OCI-LY3 (cell line): ENCODE data around the gene TRAPPC12.

Source experiments
- H2AFZ ChIP-seq: fragments of 200-600, 300-600 bp; shearing (Covaris generic); 2 replicates; pipeline ENCODE4 v1.6.0; 2014; ENCODE audit warnings: antibody characterized with exemption, low read depth, low read length
- H3K27ac ChIP-seq: fragments of 200-600, 300-600 bp; sonication (generic); 2 replicates; pipeline ENCODE4 v1.5.1; 2014; ENCODE audit warnings: mild to moderate bottlenecking, low read length, moderate library complexity, mixed read lengths
- H3K27me3 ChIP-seq: fragments of 200-600, 300-600 bp; sonication (generic); 2 replicates; pipeline ENCODE4 v1.6.1; 2014; ENCODE audit warnings: low read depth, low read length, mixed read lengths
- H3K36me3 ChIP-seq: fragments of 200-600, 300-600 bp; sonication (generic); replicated peaks from 2 replicates; pipeline ENCODE3; 2014; ENCODE audit warnings: low read depth, low read length, mixed read lengths
- H3K4me1 ChIP-seq: fragments of 300-600, 200-600 bp; sonication (generic); 2 replicates; pipeline ENCODE4 v1.6.1; 2014; ENCODE audit warnings: low read length, mixed read lengths
- H3K4me2 ChIP-seq: fragments of 200-600, 300-600 bp; sonication (generic); 2 replicates; pipeline ENCODE4 v1.6.1; 2014; ENCODE audit warnings: low read length, mixed read lengths
- H3K4me3 ChIP-seq: fragments of 300-600, 200-600 bp; sonication (generic); 2 replicates; pipeline ENCODE4 v1.5.1; 2014; ENCODE audit warnings: antibody characterized with exemption, mild to moderate bottlenecking, low read length, moderate library complexity
- H3K79me2 ChIP-seq: fragments of 300-600, 200-600 bp; shearing (Covaris generic); 2 replicates; pipeline ENCODE4 v1.6.1; 2014; ENCODE audit warnings: mild to moderate bottlenecking, low read length, mixed read lengths
- H3K9ac ChIP-seq: fragments of 300-600, 200-600 bp; shearing (Covaris generic); 2 replicates; pipeline ENCODE4 v1.6.0; 2014; ENCODE audit warnings: mild to moderate bottlenecking, low read length, moderate library complexity
- H3K9me3 ChIP-seq: fragments of 200-600, 300-600 bp; shearing (Covaris generic); 2 replicates; pipeline ENCODE4 v1.6.1; 2014; ENCODE audit warnings: low read length, mixed read lengths; ENCODE audit not compliant: insufficient read depth
- H4K20me1 ChIP-seq: fragments of 200-600, 300-600 bp; sonication (generic); 2 replicates; pipeline ENCODE4 v1.6.1; 2016; ENCODE audit warnings: low read length, mixed read lengths; ENCODE audit not compliant: insufficient read depth
- EZH2phosphoT487 ChIP-seq: fragments of 200-600 bp; shearing (Covaris generic); IDR thresholded peaks from 2 replicates; pipeline ENCODE4 v1.6.1; 2018; ENCODE audit warnings: antibody characterized with exemption, mixed run types, low read depth
- TF ChIP-seq, protein P1 (sequence below): fragments of 200-600, 300-600 bp; sonication (generic); IDR thresholded peaks from 2 replicates; pipeline ENCODE4 v1.5.1; 2014; ENCODE audit warnings: antibody characterized with exemption, low read length, low read depth

Gene TRAPPC12

DNA sequence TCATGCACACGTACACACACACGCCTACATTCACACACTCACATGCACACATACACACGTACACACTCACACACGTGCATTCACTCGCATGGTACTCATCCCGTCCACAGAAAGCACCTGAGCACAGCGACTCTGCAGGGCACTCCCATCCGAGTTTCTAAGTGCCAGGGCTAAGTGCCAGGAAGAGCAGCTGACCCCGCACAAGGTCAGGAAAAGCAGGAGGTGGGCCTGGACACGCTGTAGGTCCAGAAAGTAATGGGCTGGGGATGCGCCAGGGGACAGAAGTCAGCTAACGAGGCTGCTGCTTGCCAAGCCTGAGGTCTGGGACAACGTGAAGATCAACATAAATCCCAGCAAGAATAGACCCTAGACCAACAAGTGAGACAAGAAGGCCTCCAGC, 124.0 kb downstream of the TRAPPC12 start:
- TF ChIP-seq, protein P1, sequence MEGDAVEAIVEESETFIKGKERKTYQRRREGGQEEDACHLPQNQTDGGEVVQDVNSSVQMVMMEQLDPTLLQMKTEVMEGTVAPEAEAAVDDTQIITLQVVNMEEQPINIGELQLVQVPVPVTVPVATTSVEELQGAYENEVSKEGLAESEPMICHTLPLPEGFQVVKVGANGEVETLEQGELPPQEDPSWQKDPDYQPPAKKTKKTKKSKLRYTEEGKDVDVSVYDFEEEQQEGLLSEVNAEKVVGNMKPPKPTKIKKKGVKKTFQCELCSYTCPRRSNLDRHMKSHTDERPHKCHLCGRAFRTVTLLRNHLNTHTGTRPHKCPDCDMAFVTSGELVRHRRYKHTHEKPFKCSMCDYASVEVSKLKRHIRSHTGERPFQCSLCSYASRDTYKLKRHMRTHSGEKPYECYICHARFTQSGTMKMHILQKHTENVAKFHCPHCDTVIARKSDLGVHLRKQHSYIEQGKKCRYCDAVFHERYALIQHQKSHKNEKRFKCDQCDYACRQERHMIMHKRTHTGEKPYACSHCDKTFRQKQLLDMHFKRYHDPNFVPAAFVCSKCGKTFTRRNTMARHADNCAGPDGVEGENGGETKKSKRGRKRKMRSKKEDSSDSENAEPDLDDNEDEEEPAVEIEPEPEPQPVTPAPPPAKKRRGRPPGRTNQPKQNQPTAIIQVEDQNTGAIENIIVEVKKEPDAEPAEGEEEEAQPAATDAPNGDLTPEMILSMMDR = no peak
- TF ChIP-seq EZH2phosphoT487 = no peak
- Histone ChIP-seq H3K36me3 (peaks cover 41% of the 10 kb centered on the region), H3K27ac (no peak overlapping the region)

DNA sequence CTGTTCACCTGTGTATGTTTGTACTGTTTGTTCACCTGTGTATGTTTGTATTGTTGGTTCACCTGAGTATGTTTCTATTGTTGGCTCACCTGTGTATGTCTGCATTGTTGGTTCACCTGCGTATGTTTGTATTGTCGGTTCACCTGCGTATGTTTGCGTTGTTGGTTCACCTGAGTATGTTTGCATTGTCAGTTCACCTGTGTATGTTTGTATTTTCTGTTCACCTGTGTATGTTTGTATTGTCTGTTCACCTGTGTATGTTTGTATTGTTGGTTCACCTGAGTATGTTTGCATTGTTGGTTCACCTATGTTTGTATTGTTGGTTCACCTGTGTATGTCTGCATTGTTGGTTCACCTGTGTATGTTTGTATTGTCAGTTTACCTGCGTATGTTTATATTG, 125.2 kb downstream of the TRAPPC12 start:
- Histone ChIP-seq H3K4me1 (no peaks in the 10 kb centered on the region), H3K9me3 (no peaks in the 10 kb centered on the region), H3K79me2 (peaks cover 42% of the 10 kb centered on the region), H3K9ac (no peak overlapping the region), H3K4me2 (no peak overlapping the region), H3K27me3 (no peaks in the 10 kb centered on the region), H2AFZ (no peak overlapping the region), H4K20me1 (peaks cover 4% of the 10 kb centered on the region; the same call in 1 of the 2 replicates), H3K36me3 (peaks cover 38% of the 10 kb centered on the region), H3K4me3 (no peak overlapping the region), H3K27ac (no peak overlapping the region)
- TF ChIP-seq EZH2phosphoT487 = no peak
- TF ChIP-seq, protein P1 = no peak

More for the DNA sequence above, 124.0 kb downstream of the TRAPPC12 start:
- Histone ChIP-seq H2AFZ (no peak overlapping the region), H3K27me3 (no peaks in the 10 kb centered on the region), H3K79me2 (peaks cover 39% of the 10 kb centered on the region), H3K4me2 (no peak overlapping the region), H3K4me1 (no peaks in the 10 kb centered on the region), H3K9me3 (no peaks in the 10 kb centered on the region), H3K4me3 (no peak overlapping the region), H3K9ac (no peak overlapping the region), H4K20me1 (peaks cover 4% of the 10 kb centered on the region; the same call in 1 of the 2 replicates)

DNA sequence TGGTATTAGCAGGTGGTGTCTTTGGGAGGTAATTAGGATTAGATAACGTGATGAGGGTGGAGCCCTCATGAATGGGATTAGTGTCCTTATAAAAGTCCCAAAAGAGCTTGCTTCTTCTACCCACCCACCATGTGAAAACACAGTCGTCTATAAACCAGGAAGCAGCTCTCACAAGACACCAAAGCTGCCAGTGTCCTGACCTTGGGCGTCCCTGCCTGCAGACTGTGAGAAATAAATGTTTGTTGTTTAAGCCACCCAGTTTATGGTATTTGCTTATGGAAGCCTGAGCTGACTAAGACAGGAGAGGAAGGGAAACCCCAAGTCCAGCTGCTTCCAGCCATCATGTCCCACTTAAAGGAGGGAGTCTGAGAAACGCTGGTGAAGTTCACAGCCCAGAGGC, 126.3 kb downstream of the TRAPPC12 start:
- H3K4me1 ChIP-seq = no peaks in the 10 kb centered on the region
- H3K4me2 ChIP-seq = no peak overlapping the region
- no peak overlapping the region for H3K9ac ChIP-seq
- no peak overlapping the region for H2AFZ ChIP-seq
- no peaks in the 10 kb centered on the region for H3K27me3 ChIP-seq
- H3K27ac ChIP-seq = no peak overlapping the region
- peaks cover 4% of the 10 kb centered on the region; the same call in 1 of the 2 replicates for H4K20me1 ChIP-seq
- H3K4me3 ChIP-seq = no peak overlapping the region
- TF ChIP-seq, protein P1 = no peak
- TF ChIP-seq EZH2phosphoT487 = no peak
- H3K36me3 ChIP-seq = peaks cover 34% of the 10 kb centered on the region
- no peaks in the 10 kb centered on the region for H3K9me3 ChIP-seq
- peaks cover 42% of the 10 kb centered on the region for H3K79me2 ChIP-seq

DNA sequence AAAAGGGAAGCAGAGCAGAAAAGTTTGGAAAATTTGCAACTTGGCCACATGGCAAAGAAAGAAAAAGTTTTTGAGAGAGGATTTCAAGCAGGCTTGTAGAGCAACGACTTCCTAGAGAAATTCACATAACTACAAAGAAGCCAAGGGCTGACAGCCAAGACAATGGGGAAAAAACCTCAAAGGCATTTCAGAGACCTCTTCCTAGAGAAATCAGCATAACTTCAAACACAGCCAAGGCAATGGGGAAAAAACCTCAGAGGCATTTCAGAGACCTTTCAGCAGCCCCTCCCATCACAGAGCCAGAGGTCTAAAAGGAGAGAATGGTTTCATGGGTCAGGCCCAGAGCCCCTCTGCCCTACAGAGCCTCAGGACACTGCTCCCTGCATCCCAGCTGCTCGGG, 132.6 kb downstream of the TRAPPC12 start:
- Histone ChIP-seq H3K9me3 (no peaks in the 10 kb centered on the region), H3K4me3 (no peak overlapping the region), H3K27me3 (no peaks in the 10 kb centered on the region), H4K20me1 (no peaks in the 10 kb centered on the region; the same call in 1 of the 2 replicates), H2AFZ (no peak overlapping the region), H3K4me2 (no peak overlapping the region), H3K27ac (no peak overlapping the region), H3K79me2 (peaks cover 25% of the 10 kb centered on the region), H3K4me1 (no peaks in the 10 kb centered on the region), H3K36me3 (peaks cover 30% of the 10 kb centered on the region), H3K9ac (no peak overlapping the region)
- TF ChIP-seq EZH2phosphoT487 = no peak
- TF ChIP-seq, protein P1 = no peak
